HG03103 (cell line): ENCODE measurements around the gene KRT14.
"Not testable (repeated sequence)": the region's sequence is repeated elsewhere in the genome, so short reads cannot be mapped to it uniquely, and the experiment has no call there.

Experiments
- ATAC-seq: cut with Tn5 transposase; IDR thresholded peaks from one replicate; pipeline ENCODE4 v1.9.1; 2021; ENCODE audit warnings: low read depth; ENCODE audit not compliant: unreplicated experiment

Gene KRT14

GRCh38 chr17:41610061-41610517 lies 23.4 kb upstream of the KRT14 start:
- ATAC-seq: not testable (repeated sequence)

GRCh38 chr17:41606930-41607329 lies 20.2 kb upstream of the KRT14 start:
- ATAC-seq: not testable (repeated sequence)

- ATAC-seq: no peak
Observed at GRCh38 chr17:41602524-41602923, 15.8 kb upstream of the KRT14 start.

GRCh38 chr17:41600318-41600717 lies 13.6 kb upstream of the KRT14 start:
- ATAC-seq: no peak

- no peak for ATAC-seq
Observed at GRCh38 chr17:41599680-41600079, 13.0 kb upstream of the KRT14 start.

GRCh38 chr17:41595585-41595984 lies 8.9 kb upstream of the KRT14 start:
- ATAC-seq: no peak

GRCh38 chr17:41594363-41594915 lies 7.7 kb upstream of the KRT14 start:
- ATAC-seq: no peak

- no peak for ATAC-seq
Observed at GRCh38 chr17:41593306-41593981, 6.7 kb upstream of the KRT14 start.

- ATAC-seq: no peak
Observed at GRCh38 chr17:41592601-41593305, 6.1 kb upstream of the KRT14 start.

- no peak for ATAC-seq
Observed at GRCh38 chr17:41589301-41589700, 2.6 kb upstream of the KRT14 start.

- no peak for ATAC-seq
Observed at GRCh38 chr17:41588126-41588810, 1.6 kb upstream of the KRT14 start.

GRCh38 chr17:41585301-41586056 lies 1.2 kb downstream of the KRT14 start:
- ATAC-seq: no peak

GRCh38 chr17:41584331-41584927 lies 2.3 kb downstream of the KRT14 start:
- ATAC-seq: not testable (repeated sequence)

- no peak for ATAC-seq
Observed at GRCh38 chr17:41583137-41584127, 3.3 kb downstream of the KRT14 start.

- ATAC-seq: not testable (repeated sequence)
Observed at GRCh38 chr17:41582061-41582968, 4.4 kb downstream of the KRT14 start.

- ATAC-seq: no peak
Observed at GRCh38 chr17:41581366-41582060, 5.2 kb downstream of the KRT14 start.

- no peak for ATAC-seq
Observed at GRCh38 chr17:41580687-41581365, 5.9 kb downstream of the KRT14 start.
